Esophagus muscularis mucosa (tissue), 3 donors: ENCODE measurements around the gene QRICH1.

Experiments
- CTCF ChIP-seq, 3 experiments: fragments of 200-600 bp in 2 of 3; fragments of 450-650 bp in 1 of 3; sonication (generic) in 2 of 3; IDR thresholded peaks; one replicate each; pipeline ENCODE4 v1.5.1; 2017 to 2019; ENCODE audit warnings: antibody characterized with exemption in 3 of 3, mild to moderate bottlenecking in 2 of 3, moderate library complexity in 1 of 3
- POLR2A ChIP-seq: fragments of 450-650 bp; IDR thresholded peaks from one replicate; pipeline ENCODE4 v1.6.1; 2017; ENCODE audit warnings: antibody characterized with exemption, moderate library complexity, mild to moderate bottlenecking, low read depth

- TF ChIP-seq CTCF (IDR thresholded peaks at IDR 0.05), result no peak
- TF ChIP-seq POLR2A, result no peak
Measured at GRCh38 chr3:49007771-49008528, 85.9 kb downstream of the QRICH1 start.
